Stimulated activated CD4-positive, alpha-beta T cell treated with anti-CD3 and anti-CD28 coated beads, Interleukin-4, amount 100 ng/mL, for 4 hours (primary cell): Measurements from ENCODE around the gene MYBBP1A.
"Not testable (repeated sequence)": the region's sequence is repeated elsewhere in the genome, so short reads cannot be mapped to it uniquely, and the experiment has no call there.

Experiments
- DNase-seq, 2 experiments: peaks; one replicate each; pipeline ENCODE4 v3.0.0-alpha.2; 2020

MYBBP1A gene

GRCh38 chr17:4554997-4555799 is at the start of gene MYBBP1A:
Gene MYBBP1A (minus strand): TSS chr17:4555384. CDS start chr17:4555324, 60 bp downstream.
- peak; percentile 96 to 98 for DNase-seq

GRCh38 chr17:4604736-4605135 is 49.6 kb upstream of the MYBBP1A start:
- DNase-seq, result not testable (repeated sequence)

- no peak for DNase-seq
These were observed 49.0 kb upstream of the MYBBP1A start for GRCh38 chr17:4604111-4604644.

- no peak for DNase-seq
These were observed 46.9 kb upstream of the MYBBP1A start for GRCh38 chr17:4602041-4602440.

GRCh38 chr17:4601326-4601725 is 46.1 kb upstream of the MYBBP1A start:
- no peak for DNase-seq

GRCh38 chr17:4600563-4600962 is 45.4 kb upstream of the MYBBP1A start:
- DNase-seq, result no peak

GRCh38 chr17:4599505-4600281 is 44.5 kb upstream of the MYBBP1A start:
- no peak for DNase-seq

GRCh38 chr17:4598776-4599504 is 43.8 kb upstream of the MYBBP1A start:
- DNase-seq, result no peak

GRCh38 chr17:4597975-4598374 is 42.8 kb upstream of the MYBBP1A start:
- no peak for DNase-seq

GRCh38 chr17:4596636-4597380 is 41.6 kb upstream of the MYBBP1A start:
- no peak for DNase-seq

GRCh38 chr17:4595685-4596342 is 40.6 kb upstream of the MYBBP1A start:
- DNase-seq, result not testable (repeated sequence)

GRCh38 chr17:4594931-4595684 is 39.9 kb upstream of the MYBBP1A start:
- DNase-seq, result peak; percentile 24 to 38

GRCh38 chr17:4594406-4594805 is 39.2 kb upstream of the MYBBP1A start:
- DNase-seq, result no peak

- no peak for DNase-seq
These were observed 37.8 kb upstream of the MYBBP1A start for GRCh38 chr17:4593021-4593421.

- no peak for DNase-seq
These were observed 37.2 kb upstream of the MYBBP1A start for GRCh38 chr17:4592240-4593005.

GRCh38 chr17:4591529-4591928 is 36.3 kb upstream of the MYBBP1A start:
- no peak for DNase-seq

- no peak for DNase-seq
These were observed 35.8 kb upstream of the MYBBP1A start for GRCh38 chr17:4590981-4591453.

- DNase-seq, result not testable (repeated sequence)
These were observed 34.9 kb upstream of the MYBBP1A start for GRCh38 chr17:4590042-4590441.

GRCh38 chr17:4588898-4589625 is 33.9 kb upstream of the MYBBP1A start:
- no peak for DNase-seq
